H1 (cell line): ENCODE measurements around the gene KIAA1671. TPM values are rescaled to one million over a fixed set of nuclear protein-coding genes. Genes with fewer than 3 reads are reported as not detected.

Source experiments
- CTCF ChIA-PET: fragments of 300-600 bp; sonication (Branson Sonifier 250); formaldehyde crosslinking; loops from one replicate; lab custom pipeline; 2021; ENCODE audit not compliant: partially characterized antibody; lab: Charles Lee
- POLR2A ChIA-PET: fragments of 300-600 bp; sonication (Branson Sonifier 250); formaldehyde crosslinking; loops from one replicate; lab custom pipeline; 2021; ENCODE audit warnings: inconsistent platforms; ENCODE audit not compliant: partially characterized antibody; lab: Charles Lee
- DNase-seq, 2 experiments: peaks; one replicate each; pipeline versions ENCODE4 v3.0.0 to v3.0.0-alpha.2; 2010 to 2022; ENCODE audit warnings: low spot score in 2 of 2, low read depth in 1 of 2, mixed read lengths in 1 of 2
- FAIRE-seq: peaks from 2 replicates; lab custom pipeline; 2011; peaks lifted over from hg19 to GRCh38; lab: Jason Lieb, UNC
- H2AFZ ChIP-seq: 2 replicates; pipeline ENCODE4 v1.8.1; 2012; ENCODE audit warnings: low read length, inconsistent platforms
- H2AK5ac ChIP-seq: 2 replicates; pipeline ENCODE4 v1.6.1; 2013; ENCODE audit warnings: low read depth, low read length
- H2BK120ac ChIP-seq: replicated peaks from 2 replicates; pipeline ENCODE3; 2013; ENCODE audit warnings: low read depth, low read length, inconsistent platforms
- H2BK12ac ChIP-seq: 2 replicates; pipeline ENCODE4 v1.6.1; 2013; ENCODE audit warnings: low read depth, low read length
- H2BK15ac ChIP-seq: 2 replicates; pipeline ENCODE4 v1.6.1; 2013; ENCODE audit warnings: low read length
- H2BK20ac ChIP-seq: 2 replicates; pipeline ENCODE4 v1.6.1; 2013; ENCODE audit warnings: low read length
- H2BK5ac ChIP-seq: 2 replicates; pipeline ENCODE4 v1.6.1; 2013; ENCODE audit warnings: low read depth, low read length
- H3K14ac ChIP-seq: 2 replicates; pipeline ENCODE4 v1.6.1; 2013; ENCODE audit warnings: inconsistent platforms; ENCODE audit not compliant: insufficient read length
- H3K18ac ChIP-seq: 2 replicates; pipeline ENCODE4 v1.6.1; 2013; ENCODE audit warnings: low read length; ENCODE audit errors: extremely low read depth
- H3K23ac ChIP-seq: 2 replicates; pipeline ENCODE4 v1.6.1; 2013; ENCODE audit warnings: inconsistent platforms; ENCODE audit not compliant: insufficient read length
- H3K23me2 ChIP-seq: 2 replicates; pipeline ENCODE4 v1.6.1; 2013; ENCODE audit warnings: low read depth, low read length
- H3K27ac ChIP-seq: 2 replicates; pipeline ENCODE4 v1.6.1; 2011; ENCODE audit warnings: low read depth, low read length, inconsistent platforms
- H3K27me3 ChIP-seq, 4 experiments: replicated peaks in 1 of 4; 1 replicate in 1 of 4; 2 replicates in 3 of 4; pipeline versions ENCODE4 v1.6.1 to v1.8.1; 2011 to 2013; ENCODE audit warnings: low read length in 3 of 4, mild to moderate bottlenecking in 3 of 4, inconsistent platforms in 2 of 4, mixed read lengths in 2 of 4, moderate library complexity in 1 of 4; ENCODE audit not compliant: control insufficient read depth in 3 of 4, insufficient read depth in 3 of 4; ENCODE audit errors: extremely low read depth in 1 of 4
- H3K36me3 ChIP-seq, 4 experiments: 2 replicates each; pipeline versions ENCODE4 v1.6.1 to v1.8.1; 2011 to 2013; ENCODE audit warnings: mild to moderate bottlenecking in 4 of 4, low read length in 3 of 4, moderate library complexity in 2 of 4, control low read depth in 1 of 4, inconsistent platforms in 1 of 4; ENCODE audit not compliant: insufficient read depth in 4 of 4, control insufficient read depth in 2 of 4
- H3K4ac ChIP-seq: replicated peaks from 2 replicates; pipeline ENCODE3; 2013; ENCODE audit warnings: low read length, low read depth, mixed read lengths, inconsistent platforms; ENCODE audit not compliant: insufficient read length
- H3K4me1 ChIP-seq, 4 experiments: replicated peaks in 1 of 4; 1 replicate in 1 of 4; 2 replicates in 3 of 4; pipeline versions ENCODE4 v1.6.1 to v1.8.1; 2011 to 2013; ENCODE audit warnings: low read length in 3 of 4, inconsistent platforms in 2 of 4, mixed read lengths in 1 of 4; ENCODE audit not compliant: insufficient read depth in 4 of 4, control insufficient read depth in 3 of 4
- H3K4me2 ChIP-seq, 2 experiments: 2 replicates each; pipeline versions ENCODE4 v1.6.1 to v1.8.1; 2011 to 2013; ENCODE audit warnings: low read depth in 2 of 2, low read length in 2 of 2, control low read depth in 1 of 2, inconsistent platforms in 1 of 2, mild to moderate bottlenecking in 1 of 2; ENCODE audit not compliant: insufficient read depth in 1 of 2
- H3K4me3 ChIP-seq, 4 experiments: fragments of 200-600, 300-600 bp in 1 of 4; sonication (generic), shearing (Covaris generic), sonication (Bioruptor Twin) in 1 of 4; 2 replicates each; pipeline versions ENCODE4 v1.5.1 to v1.8.1; 2011 to 2016; ENCODE audit warnings: low read length in 4 of 4, low read depth in 3 of 4, control low read depth in 2 of 4, inconsistent platforms in 2 of 4, mild to moderate bottlenecking in 2 of 4, mixed read lengths in 1 of 4, moderate library complexity in 1 of 4; ENCODE audit not compliant: insufficient read depth in 2 of 4; ENCODE audit errors: extremely low read depth in 1 of 4
- H3K56ac ChIP-seq: replicated peaks from 2 replicates; pipeline ENCODE3; 2013; ENCODE audit warnings: low read depth, mild to moderate bottlenecking, mixed read lengths, low read length, inconsistent platforms; ENCODE audit not compliant: insufficient read length
- H3K79me1 ChIP-seq: 2 replicates; pipeline ENCODE4 v1.6.1; 2013; ENCODE audit warnings: low read depth, low read length, control low read depth
- H3K79me2 ChIP-seq, 2 experiments: 2 replicates each; pipeline versions ENCODE4 v1.6.1 to v1.8.1; 2012 to 2013; ENCODE audit warnings: low read length in 2 of 2, mild to moderate bottlenecking in 2 of 2, inconsistent platforms in 1 of 2; ENCODE audit not compliant: insufficient read depth in 2 of 2, control insufficient read depth in 1 of 2
- H3K9ac ChIP-seq, 4 experiments: replicated peaks in 1 of 4; 1 replicate in 1 of 4; 2 replicates in 3 of 4; pipeline versions ENCODE4 v1.6.1 to v1.8.1; 2011 to 2013; ENCODE audit warnings: low read depth in 3 of 4, low read length in 3 of 4, control low read depth in 2 of 4, mild to moderate bottlenecking in 2 of 4, moderate library complexity in 2 of 4, inconsistent platforms in 1 of 4; ENCODE audit errors: extremely low read depth in 1 of 4
- H3K9me3 ChIP-seq, 2 experiments: 2 replicates each; pipeline versions ENCODE4 v1.6.1 to v1.8.1; 2012 to 2013; ENCODE audit warnings: mild to moderate bottlenecking in 2 of 2, moderate library complexity in 2 of 2, control low read depth in 1 of 2, inconsistent platforms in 1 of 2, low read depth in 1 of 2, low read length in 1 of 2, mixed read lengths in 1 of 2; ENCODE audit not compliant: insufficient read depth in 2 of 2
- H4K20me1 ChIP-seq, 2 experiments: replicated peaks in 1 of 2; 2 replicates each; pipeline versions ENCODE3 to v1.8.1; 2011 to 2013; ENCODE audit warnings: inconsistent platforms in 2 of 2, low read length in 2 of 2, mild to moderate bottlenecking in 1 of 2; ENCODE audit not compliant: insufficient read depth in 2 of 2, control insufficient read depth in 1 of 2
- H4K5ac ChIP-seq: 2 replicates; pipeline ENCODE4 v1.6.1; 2013; ENCODE audit warnings: low read length, low read depth, mixed read lengths, inconsistent platforms; ENCODE audit not compliant: insufficient read length
- H4K8ac ChIP-seq: 2 replicates; pipeline ENCODE4 v1.8.0; 2013; ENCODE audit warnings: mild to moderate bottlenecking, moderate library complexity, low read length, inconsistent platforms; ENCODE audit not compliant: insufficient read depth; ENCODE audit errors: extremely low read depth
- H4K91ac ChIP-seq: replicated peaks from 2 replicates; pipeline ENCODE3; 2013; ENCODE audit warnings: low read length, mixed read lengths, inconsistent platforms; ENCODE audit not compliant: insufficient read length
- BRCA1 ChIP-seq: IDR thresholded peaks from 2 replicates; pipeline ENCODE4 v1.6.1; 2012; ENCODE audit warnings: low read depth, low read length, improper control_type of control experiment
- E2F6 ChIP-seq: IDR thresholded peaks from 2 replicates; pipeline ENCODE4 v1.6.1; 2012; ENCODE audit warnings: inconsistent platforms
- EZH2 ChIP-seq: fragments of 200-600 bp; sonication (generic); IDR thresholded peaks from 2 replicates; pipeline ENCODE4 v1.7.1; 2012; ENCODE audit warnings: low read depth, mild to moderate bottlenecking, moderate library complexity, low read length, inconsistent platforms; ENCODE audit not compliant: severe bottlenecking
- HDAC2 ChIP-seq, 2 experiments: fragments of 300-600 bp in 1 of 2; sonication (generic) in 1 of 2; IDR thresholded peaks; 2 replicates each; pipeline ENCODE4 v1.6.1; 2011 to 2012; ENCODE audit warnings: low read depth in 2 of 2, low read length in 2 of 2, mild to moderate bottlenecking in 2 of 2, moderate library complexity in 2 of 2, borderline replicate concordance in 1 of 2, inconsistent platforms in 1 of 2
- MAX ChIP-seq: IDR thresholded peaks from 2 replicates; pipeline ENCODE4 v1.6.1; 2012; ENCODE audit warnings: inconsistent platforms
- RXRA ChIP-seq: IDR thresholded peaks from 2 replicates; pipeline ENCODE4 v1.6.1; 2011; ENCODE audit warnings: low read depth, mild to moderate bottlenecking, low read length, moderate library complexity; ENCODE audit not compliant: insufficient read depth
- SRF ChIP-seq: IDR thresholded peaks from 2 replicates; pipeline ENCODE4 v1.6.1; 2011; ENCODE audit warnings: mild to moderate bottlenecking, low read depth, low read length, moderate library complexity
- TAF7 ChIP-seq: optimal IDR thresholded peaks from 2 replicates; pipeline ENCODE3; 2011; ENCODE audit warnings: low read depth, mild to moderate bottlenecking, inconsistent platforms, low read length, moderate library complexity, borderline replicate concordance
- TCF12 ChIP-seq: IDR thresholded peaks from 2 replicates; pipeline ENCODE4 v1.6.1; 2011; ENCODE audit warnings: low read depth, mild to moderate bottlenecking, low read length
- USF2 ChIP-seq: IDR thresholded peaks from 2 replicates; pipeline ENCODE4 v1.6.1; 2011; ENCODE audit warnings: low read length, improper control_type of control experiment
- WGBS, 2 experiments: shearing (Covaris generic) in 1 of 2; methylation state at CpG; one replicate each; pipeline versions ENCODE4 v1.1.6 to v1.1.7; 2013 to 2015; ENCODE audit warnings: low lambda C conversion rate in 2 of 2, mixed read lengths in 2 of 2, inconsistent platforms in 1 of 2, low coverage in 1 of 2, missing lambda C conversion rate in 1 of 2; ENCODE audit not compliant: insufficient replicate concordance in 2 of 2, insufficient coverage in 1 of 2, insufficient read length in 1 of 2; ENCODE audit errors: extremely low coverage in 1 of 2, missing lambda C conversion rate in 1 of 2; 5-methylcytosine and 5-hydroxymethylcytosine counted together
- polyA plus RNA-seq, 7 experiments: library from polyadenylated mRNA; depleted of rRNA in 3 of 7; stranded (reverse) in 5 of 7; unstranded in 2 of 7; fragments of >200 nt in 5 of 7; fragments of 200-250 nt in 2 of 7; gene quantifications; 1 replicate in 5 of 7; 2 replicates in 1 of 7; 4 replicates in 1 of 7; pipeline versions ENCODE4 v1.2.1 to v1.2.3, GENCODE V29; 2011 to 2013; ENCODE audit warnings: missing spikeins in 2 of 7, mixed read lengths in 2 of 7
- total RNA-seq: library from RNA; stranded (reverse); fragmentation: NEBNext Ultra II Directional; extraction: Animal tissue kit (Norgen Biotek cat#: 25700); gene quantifications from 2 replicates; pipeline ENCODE4 v1.2.1, GENCODE V29; 2021

KIAA1671 gene
- total and polyA plus RNA-seq, 2 of the 8 experiments (the other 6 are each of a cell fraction or from before 2014, with no cell fraction given) = 6.4 to 23.9 TPM

GRCh38 chr22:25122136-25122764 lies 169.7 kb downstream of the KIAA1671 start:
- H4K5ac ChIP-seq = no peak overlapping the region
- WGBS, 2 experiments = 97% methylated on average over 14 of the region's 14 CpGs; no CpG with 5 or more reads in 1 of the 2 experiments
- CTCF ChIA-PET = interaction anchor here (0.8 to 3.3 kb wide), 5 partner anchors 11 to 351 kb away, joined by 3 to 18 read pairs (median 6); partner anchors contain the start of gene CRYBB3
- H3K23me2 ChIP-seq = no peaks in the 10 kb centered on the region; the same call in 1 of the 2 replicates
- no peak overlapping the region for H4K8ac ChIP-seq
- H3K4me1 ChIP-seq = peaks cover 0 to 8% (median 5%) of the 10 kb centered on the region in 4 experiments; a peak in 5 of 7 replicates
- H3K79me1 ChIP-seq = no peaks in the 10 kb centered on the region; the same call in none of the 2 replicates
- H3K9me3 ChIP-seq = no peaks in the 10 kb centered on the region; a peak in 1 of 4 replicates
- DNase-seq = no peak
- no peak overlapping the region for H2BK120ac ChIP-seq
- H3K27ac ChIP-seq = no peak overlapping the region
- H3K36me3 ChIP-seq = peaks cover 0 to 3% (median 0%) of the 10 kb centered on the region in 4 experiments; a peak in 1 of 8 replicates
- no peak overlapping the region for H3K23ac ChIP-seq
- H3K56ac ChIP-seq = no peak overlapping the region
- peaks cover 0 to 2% of the 10 kb centered on the region in 2 experiments for H4K20me1 ChIP-seq
- H3K4ac ChIP-seq = no peak overlapping the region
- H2BK15ac ChIP-seq = no peak overlapping the region
- no peak overlapping the region for H3K18ac ChIP-seq
- no peak overlapping the region for H2AFZ ChIP-seq
- no peak for FAIRE-seq
- no peak overlapping the region for H4K91ac ChIP-seq
- no peak overlapping the region for H2AK5ac ChIP-seq
- H2BK12ac ChIP-seq = no peak overlapping the region
- H3K9ac ChIP-seq = no peak overlapping the region
- H3K4me3 ChIP-seq = no peak overlapping the region
- H3K79me2 ChIP-seq = no peaks in the 10 kb centered on the region
- no peak overlapping the region for H2BK20ac ChIP-seq
- no peak overlapping the region for H2BK5ac ChIP-seq
- no peak overlapping the region for H3K4me2 ChIP-seq
- H3K14ac ChIP-seq = no peak overlapping the region
- POLR2A ChIA-PET = interaction anchor here (1.0 to 1.6 kb wide), 3 partner anchors 10 to 160 kb away, joined by 3 to 5 read pairs (median 4); no protein-coding TSS in a partner anchor
- no peaks in the 10 kb centered on the region; a peak in 1 of 7 replicates for H3K27me3 ChIP-seq
- TF ChIP-seq MAX (no peak), USF2 (no peak), TCF12 (no peak), EZH2 (no peak), HDAC2 (IDR thresholded peaks at IDR 0.05; ENCODE audit: borderline replicate concordance in 1 of 2, low read depth in 2 of 2, low read length in 2 of 2) (no peak), SRF (no peak), RXRA (no peak), BRCA1 (no peak), E2F6 (no peak), TAF7 (no peak)
